Measurements from ENCODE around the gene BAHD1. TPM values are rescaled to one million over a fixed set of nuclear protein-coding genes. Genes with fewer than 3 reads are reported as not detected.

BAHD1 gene
- total RNA-seq, 1 donor: 26.9 TPM

GRCh38 chr15:40421246-40422157 lies 19.3 kb upstream of the BAHD1 start:
- DNase-seq (ENCODE audit: low read depth in 2 of 3, low spot score in 2 of 3): peak; percentile 61 to 79 (median 66)

DNA sequence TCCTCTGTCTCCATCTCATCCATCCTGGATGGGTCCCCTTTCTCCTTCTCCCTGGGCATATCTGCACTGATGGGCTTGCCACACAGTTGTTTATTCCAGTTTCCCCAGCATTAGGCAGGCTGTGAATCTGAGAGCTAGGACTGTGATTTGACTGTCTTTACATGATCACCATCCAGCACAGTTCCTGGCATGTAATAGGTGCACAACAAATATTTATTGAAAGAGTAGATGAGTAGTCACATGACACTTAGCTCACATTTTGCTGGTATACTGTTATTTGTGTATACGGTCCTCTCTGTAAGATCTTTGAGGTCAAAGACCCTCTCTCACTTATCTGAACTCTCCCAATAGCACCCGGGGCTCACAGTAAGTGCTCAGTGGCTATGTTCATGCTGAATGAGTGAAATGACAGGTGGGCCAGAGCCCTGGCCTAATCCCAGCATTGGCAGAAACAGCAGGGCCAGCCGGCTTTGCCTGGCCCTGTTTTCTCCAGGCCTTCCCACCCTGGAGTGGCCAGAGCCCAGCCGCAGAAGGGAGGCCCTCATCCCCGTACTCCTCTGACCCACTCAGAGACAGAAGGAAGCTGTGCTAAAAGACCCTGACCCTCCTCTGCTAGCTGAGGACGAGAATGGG lies 16.2 kb upstream of the BAHD1 start:
- DNase-seq (ENCODE audit: low read depth in 2 of 3, low spot score in 2 of 3): no peak

- no peak for DNase-seq (ENCODE audit: low read depth in 2 of 3, low spot score in 2 of 3)
These were observed 15.1 kb upstream of the BAHD1 start for GRCh38 chr15:40425681-40426080.

GRCh38 chr15:40427188-40427587 lies 13.6 kb upstream of the BAHD1 start:
- no peak for DNase-seq (ENCODE audit: low read depth in 2 of 3, low spot score in 2 of 3)

GRCh38 chr15:40428185-40428584 lies 12.6 kb upstream of the BAHD1 start:
- DNase-seq (ENCODE audit: low read depth in 2 of 3, low spot score in 2 of 3): no peak

DNA sequence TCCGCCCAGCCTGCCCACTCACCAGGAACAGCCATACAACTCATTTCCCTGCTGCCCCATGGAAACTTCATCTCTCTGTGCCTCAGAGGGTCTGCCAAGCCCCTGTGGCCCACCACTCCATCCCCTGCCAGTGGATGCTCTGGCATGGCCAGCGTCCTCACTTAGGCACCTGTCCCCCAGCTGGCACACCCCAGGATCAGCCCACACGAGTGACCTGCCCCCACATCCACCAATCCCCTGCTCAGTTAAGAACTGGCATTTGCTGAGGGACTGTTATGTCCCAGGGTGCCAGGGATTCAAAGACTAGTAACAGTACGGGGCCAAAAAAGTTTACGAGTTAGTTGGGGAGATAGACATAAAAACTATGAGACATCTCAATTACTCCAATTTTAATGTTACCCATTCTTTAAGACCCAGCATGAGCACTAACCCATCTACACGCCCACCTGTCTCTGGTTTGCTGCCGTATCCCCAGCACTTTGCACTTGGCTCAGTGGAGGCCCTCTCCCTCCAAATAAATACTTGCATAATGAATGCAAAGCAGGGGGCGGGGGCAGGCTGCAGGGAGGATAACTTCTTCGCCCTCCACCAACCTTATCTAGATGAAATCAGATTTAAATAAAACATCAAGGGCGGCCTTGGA lies 11.6 kb upstream of the BAHD1 start:
- no peak for DNase-seq (ENCODE audit: low read depth in 2 of 3, low spot score in 2 of 3)

DNA sequence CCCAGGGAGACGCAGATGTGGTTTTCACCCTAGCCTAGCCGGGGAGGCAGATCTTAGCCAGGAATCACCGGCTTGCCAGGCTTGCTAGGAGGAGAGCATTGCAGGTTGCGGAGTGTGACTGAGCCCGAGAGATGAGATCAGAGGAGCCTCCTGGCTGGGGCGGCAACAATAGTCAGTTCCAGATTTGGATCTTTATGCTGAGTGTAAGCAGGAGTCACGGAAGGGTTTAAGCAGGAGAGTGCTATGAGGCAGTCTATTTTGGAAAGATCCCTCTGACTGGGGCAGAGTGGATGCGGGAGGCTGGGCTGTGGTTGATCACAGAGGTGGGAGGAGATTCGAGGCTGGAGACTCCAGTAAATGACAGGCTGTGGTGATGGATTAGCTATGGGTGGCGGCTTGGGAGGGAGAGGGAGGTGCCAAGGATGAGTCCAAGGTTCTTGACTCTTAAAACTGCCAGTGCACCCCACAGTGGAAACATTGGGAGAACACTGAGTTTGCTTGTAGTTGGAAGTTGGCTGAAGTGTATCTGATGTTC lies 10.4 kb upstream of the BAHD1 start:
- no peak for DNase-seq (ENCODE audit: low read depth in 2 of 3, low spot score in 2 of 3)

DNA sequence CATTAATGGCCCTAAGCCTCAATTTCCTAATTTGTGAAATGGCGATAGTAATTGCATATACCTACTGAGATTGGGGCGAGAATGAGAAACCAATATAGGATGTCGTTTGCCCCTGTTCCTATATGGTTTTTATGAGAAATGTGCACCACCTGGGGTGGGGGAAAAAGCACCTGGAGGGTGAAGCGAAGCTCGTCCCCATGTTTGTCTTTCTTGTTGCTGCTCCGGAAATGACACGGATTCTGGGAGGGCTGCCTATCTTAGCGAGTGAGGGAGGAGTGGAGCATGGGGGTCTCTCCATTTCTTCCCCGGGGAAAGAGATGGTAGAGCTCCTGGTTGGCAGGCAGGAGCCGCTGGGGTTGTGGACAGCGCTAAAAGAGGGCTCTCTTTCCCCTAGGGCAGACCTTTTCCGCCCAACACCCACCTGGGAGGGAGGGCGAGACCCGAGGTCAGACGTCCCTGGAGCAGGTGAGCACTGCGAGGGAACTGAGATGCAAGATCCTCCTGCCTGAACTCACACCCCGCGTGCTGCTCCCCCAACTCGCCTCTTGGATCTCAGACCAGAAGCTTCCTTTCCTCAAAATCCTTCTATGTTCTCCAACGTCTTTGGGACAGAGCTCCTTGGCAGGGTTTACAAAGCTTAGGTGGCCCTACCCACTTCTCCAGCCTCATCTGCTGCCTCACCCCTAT lies 5.6 kb upstream of the BAHD1 start:
- no peak for DNase-seq (ENCODE audit: low read depth in 2 of 3, low spot score in 2 of 3)

- peak in 1 of 3 donors; percentile 6 for DNase-seq (ENCODE audit: low read depth in 2 of 3, low spot score in 2 of 3)
These were observed 5.1 kb upstream of the BAHD1 start for GRCh38 chr15:40435710-40436089.

DNA sequence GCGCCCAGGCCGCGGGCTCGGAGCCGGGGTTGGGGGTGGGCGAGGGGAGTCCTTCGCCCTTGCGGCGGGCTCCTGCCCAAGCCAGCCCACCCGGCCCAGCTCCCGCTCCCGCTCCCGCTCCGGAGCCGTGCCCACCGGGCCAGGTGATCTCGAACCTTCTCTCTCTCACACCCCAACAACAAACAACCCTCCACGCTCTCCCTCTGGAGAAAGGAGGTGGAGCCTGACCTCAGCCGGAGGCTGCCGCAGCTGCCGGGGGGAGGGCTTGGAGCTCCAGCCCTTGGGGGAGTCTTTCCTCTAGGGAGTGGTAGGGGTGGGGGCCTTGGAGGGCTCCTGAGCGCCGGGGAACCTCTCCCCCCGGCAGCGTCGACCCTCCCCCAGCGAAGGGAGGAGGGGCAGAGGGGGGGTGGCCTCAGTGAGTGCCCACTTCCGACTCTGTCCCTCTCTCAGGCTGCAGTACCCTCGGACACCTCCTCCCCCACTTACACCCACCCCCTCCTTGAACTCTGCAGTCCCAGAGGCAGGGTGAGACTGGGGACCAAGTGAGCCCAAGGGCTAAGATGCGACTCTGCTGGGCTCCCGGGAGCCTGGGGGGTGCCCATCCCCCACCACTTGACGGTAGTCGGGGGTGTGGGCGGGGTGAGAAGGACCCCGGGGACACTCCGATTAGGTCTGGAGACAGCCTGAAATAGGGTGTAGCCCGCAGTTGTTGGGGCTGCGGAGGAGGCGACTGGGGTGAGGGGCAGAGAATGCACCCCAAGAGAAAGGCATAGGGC lies 4.4 kb upstream of the BAHD1 start:
- peak in 1 of 3 donors; percentile 25 for DNase-seq (ENCODE audit: low read depth in 2 of 3, low spot score in 2 of 3)

DNA sequence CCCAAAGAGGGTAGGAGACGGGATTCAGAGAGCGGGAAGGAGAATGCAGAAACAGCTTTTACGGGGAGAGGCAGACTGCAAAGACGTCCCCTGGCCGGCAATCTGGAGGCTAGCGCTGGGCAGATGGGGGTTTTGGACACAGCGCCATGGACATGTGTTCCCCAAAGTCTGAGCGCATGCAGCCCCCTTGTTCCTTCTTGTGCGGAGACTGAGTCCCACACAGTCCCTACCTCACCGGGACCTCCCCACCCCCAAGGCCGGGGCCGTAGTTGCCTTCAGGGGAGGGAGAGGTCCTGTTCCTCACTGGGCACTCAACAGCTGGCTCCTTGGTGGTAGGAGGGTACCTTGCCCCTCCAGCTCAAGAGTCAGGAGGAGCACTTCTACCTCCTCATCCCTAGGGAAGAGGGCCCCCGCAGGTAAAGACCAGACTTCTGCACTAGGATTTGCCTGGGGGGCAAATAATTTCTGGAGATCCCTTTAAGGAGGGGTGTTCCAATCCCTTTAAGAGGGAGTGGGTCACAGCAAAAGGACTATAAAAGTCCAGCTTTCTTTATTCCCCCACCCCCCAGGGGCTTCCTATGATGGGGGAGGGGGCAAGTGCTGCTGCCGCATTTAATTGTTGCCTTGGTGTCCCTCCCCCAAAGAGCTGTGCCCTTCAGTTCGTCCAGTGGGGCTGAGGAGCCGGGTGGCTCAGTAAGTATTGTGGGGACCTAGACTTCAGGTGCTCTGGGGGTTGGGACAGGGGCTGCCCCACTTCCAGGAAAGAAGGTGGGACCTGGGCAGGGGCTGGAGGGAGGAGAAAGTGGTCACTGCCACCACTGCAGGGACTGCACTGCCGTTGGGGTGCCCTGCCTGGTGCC lies 3.6 kb upstream of the BAHD1 start:
- DNase-seq (ENCODE audit: low read depth in 2 of 3, low spot score in 2 of 3): no peak

GRCh38 chr15:40437752-40438687 lies 2.7 kb upstream of the BAHD1 start:
- DNase-seq (ENCODE audit: low read depth in 2 of 3, low spot score in 2 of 3): no peak

DNA sequence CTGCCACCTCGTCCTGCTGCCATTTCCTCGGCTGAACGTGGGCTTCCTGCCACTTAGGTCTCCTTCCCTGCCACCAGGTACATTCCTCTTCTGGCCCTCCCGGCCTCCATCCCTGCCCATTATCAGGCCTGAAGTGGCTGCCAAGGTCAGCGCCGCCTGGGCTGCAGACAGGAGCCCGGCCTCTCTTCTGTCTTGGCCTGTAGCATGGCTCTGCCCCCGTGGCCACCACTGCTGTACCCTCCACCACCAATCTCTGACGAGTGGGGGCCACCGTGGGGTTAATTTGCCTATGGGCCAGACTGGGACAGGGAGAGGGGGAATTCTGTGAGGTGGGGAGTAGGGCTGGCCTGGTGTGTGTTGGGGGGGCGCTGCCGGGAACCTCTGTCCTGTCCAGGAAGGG lies 2.0 kb upstream of the BAHD1 start:
- DNase-seq (ENCODE audit: low read depth in 2 of 3, low spot score in 2 of 3): no peak

DNA sequence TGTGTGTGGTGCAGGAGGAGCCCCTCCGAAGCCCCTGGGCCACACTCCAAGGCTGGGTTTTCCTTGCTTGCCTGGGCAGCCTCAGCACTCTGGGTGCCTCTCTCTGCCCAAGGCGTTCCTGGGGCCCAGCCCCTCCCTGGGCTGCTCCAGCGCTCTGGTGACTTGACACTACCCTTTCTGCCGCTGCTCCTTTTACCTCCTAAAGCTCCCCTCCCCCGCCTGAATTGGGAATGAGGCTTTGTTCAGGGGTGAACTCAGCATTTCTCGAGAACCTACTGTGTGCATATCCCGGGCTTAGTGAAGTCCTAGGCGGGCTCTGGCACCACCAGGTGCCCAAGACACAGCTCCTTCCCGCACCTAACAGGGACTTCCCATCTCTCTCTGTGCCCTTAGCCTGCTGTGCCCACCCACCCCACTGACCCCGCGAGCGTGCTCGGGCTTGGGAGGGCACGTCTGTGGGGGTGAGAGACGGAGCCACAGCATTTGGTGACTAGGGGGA lies 1.2 kb upstream of the BAHD1 start:
- DNase-seq (ENCODE audit: low read depth in 2 of 3, low spot score in 2 of 3): peak in 1 of 3 donors; percentile 15

DNA sequence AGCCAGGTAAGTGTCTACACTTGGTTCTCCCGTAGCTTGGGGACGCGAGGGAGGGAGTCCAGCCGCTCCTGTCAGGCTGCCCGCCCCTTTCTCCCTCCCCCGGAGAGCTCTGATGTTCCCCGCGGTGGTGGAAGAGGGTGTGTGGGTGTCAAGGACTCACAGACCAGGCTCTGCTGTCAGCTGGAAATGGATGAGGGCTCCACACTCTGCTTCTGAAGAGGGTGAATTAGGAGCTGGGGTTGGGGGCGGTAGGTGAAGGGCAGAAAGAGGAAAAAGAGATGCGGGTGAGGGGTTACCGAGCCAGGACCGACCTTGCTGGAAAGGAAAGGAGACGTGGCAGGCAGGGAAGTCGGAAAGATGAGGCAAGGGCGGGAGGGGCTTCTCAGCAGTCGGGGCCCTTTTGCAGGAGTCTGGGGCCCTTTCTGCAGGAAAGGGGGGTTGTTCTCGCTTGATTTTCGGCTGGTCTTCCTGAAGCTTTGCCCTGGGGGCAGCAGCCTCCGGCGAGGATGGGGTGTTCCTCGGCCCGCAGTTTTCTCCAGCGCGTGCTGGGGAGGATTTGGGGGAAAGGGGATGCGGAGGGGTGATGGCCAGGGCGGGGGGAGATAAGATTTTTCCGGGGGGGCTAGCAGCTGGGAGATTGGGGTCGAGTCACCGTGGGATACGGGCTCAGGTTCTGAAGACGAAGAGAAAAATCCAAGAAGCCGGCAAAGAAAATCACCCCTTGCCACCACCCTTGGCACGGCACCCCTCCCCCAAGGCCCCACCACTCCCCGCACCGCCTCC lies 602 bp upstream of the BAHD1 start:
- DNase-seq (ENCODE audit: low read depth in 2 of 3, low spot score in 2 of 3): peak in 1 of 3 donors; percentile 27

- DNase-seq (ENCODE audit: low read depth in 2 of 3, low spot score in 2 of 3): peak in 1 of 3 donors; percentile 21
These were observed 1.1 kb downstream of the BAHD1 start for GRCh38 chr15:40441565-40442531.
